GM20431 (cell line): Measurements from ENCODE around the gene KCNH3.

Experiments used
- in situ Hi-C: fragments of 300-500 bp; cut with MseI, MboI; formaldehyde crosslinking; loops from one replicate; pipeline ENCODE4 v1.15.0; 2020; ENCODE audit warnings: low sequenced_read_pairs; ENCODE audit not compliant: unreplicated experiment

Gene KCNH3, protein sequence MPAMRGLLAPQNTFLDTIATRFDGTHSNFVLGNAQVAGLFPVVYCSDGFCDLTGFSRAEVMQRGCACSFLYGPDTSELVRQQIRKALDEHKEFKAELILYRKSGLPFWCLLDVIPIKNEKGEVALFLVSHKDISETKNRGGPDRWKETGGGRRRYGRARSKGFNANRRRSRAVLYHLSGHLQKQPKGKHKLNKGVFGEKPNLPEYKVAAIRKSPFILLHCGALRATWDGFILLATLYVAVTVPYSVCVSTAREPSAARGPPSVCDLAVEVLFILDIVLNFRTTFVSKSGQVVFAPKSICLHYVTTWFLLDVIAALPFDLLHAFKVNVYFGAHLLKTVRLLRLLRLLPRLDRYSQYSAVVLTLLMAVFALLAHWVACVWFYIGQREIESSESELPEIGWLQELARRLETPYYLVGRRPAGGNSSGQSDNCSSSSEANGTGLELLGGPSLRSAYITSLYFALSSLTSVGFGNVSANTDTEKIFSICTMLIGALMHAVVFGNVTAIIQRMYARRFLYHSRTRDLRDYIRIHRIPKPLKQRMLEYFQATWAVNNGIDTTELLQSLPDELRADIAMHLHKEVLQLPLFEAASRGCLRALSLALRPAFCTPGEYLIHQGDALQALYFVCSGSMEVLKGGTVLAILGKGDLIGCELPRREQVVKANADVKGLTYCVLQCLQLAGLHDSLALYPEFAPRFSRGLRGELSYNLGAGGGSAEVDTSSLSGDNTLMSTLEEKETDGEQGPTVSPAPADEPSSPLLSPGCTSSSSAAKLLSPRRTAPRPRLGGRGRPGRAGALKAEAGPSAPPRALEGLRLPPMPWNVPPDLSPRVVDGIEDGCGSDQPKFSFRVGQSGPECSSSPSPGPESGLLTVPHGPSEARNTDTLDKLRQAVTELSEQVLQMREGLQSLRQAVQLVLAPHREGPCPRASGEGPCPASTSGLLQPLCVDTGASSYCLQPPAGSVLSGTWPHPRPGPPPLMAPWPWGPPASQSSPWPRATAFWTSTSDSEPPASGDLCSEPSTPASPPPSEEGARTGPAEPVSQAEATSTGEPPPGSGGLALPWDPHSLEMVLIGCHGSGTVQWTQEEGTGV

GRCh38 chr12:49538510-49539403 is at the start of gene KCNH3:
KCNH3 (plus strand) TSS chr12:49539030; CDS start chr12:49539417, 387 bp downstream.
- in situ Hi-C loops: no loop called here

DNA sequence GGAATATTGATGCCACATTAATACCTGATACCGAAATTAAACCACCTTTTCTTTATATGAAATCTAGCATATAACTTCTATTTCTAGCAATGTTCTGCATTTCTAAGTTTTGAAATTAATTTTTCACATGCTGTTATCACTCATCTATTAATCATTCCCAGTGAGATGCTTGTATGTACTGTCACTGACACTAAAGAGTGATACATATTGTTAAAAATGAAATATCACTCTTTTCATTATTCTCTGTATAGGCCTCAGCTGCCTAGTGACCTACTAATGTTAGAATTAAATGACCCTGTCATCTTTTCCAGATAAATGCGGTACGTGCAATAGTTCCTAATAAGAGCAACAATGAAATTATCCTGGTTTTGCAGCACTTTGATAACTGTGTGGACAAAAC is 49.7 kb upstream of the KCNH3 start:
- in situ Hi-C loops: no loop called here

DNA sequence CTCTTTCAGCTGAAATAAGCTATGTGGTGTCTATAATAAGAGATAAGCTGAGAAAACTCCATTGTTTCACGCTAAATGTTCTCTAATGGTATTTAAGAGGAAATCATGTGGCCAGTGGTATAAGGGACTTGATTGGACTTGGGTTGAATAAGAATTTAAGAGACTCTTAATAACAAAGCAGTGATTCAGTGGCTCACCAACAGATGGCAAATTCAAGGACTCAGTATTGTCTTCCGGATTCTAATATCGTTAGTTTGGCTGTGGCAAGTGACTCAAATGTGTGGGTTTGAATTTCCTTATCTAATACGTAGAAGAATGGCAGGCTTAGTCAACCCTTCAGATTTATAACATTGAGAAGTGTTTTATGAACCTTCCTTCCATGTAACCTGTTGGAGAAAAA is 49.1 kb upstream of the KCNH3 start:
- in situ Hi-C loops: no loop called here

DNA sequence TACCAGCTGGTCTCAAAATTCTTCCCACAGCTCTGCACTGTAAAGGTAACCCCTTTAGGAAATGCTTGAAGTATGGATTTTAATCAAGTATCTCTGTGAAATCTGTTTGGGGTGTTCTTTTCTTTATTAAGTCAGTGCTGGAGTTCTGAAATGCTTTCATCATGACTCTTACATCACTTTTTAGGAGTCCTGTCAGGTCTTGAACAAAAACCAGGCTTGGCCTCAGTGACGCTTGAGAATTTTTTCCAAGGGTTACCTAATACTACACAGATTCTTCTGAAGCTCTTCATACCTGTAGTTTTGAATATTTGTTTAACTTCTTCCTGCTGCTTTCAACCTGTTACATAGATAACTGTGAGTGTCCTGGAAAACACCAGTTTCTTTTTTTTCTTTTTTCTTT is 47.0 kb upstream of the KCNH3 start:
- in situ Hi-C loops: no loop called here

- in situ Hi-C loops: no loop called here
These were observed 44.9 kb upstream of the KCNH3 start for GRCh38 chr12:49493900-49494299.

GRCh38 chr12:49496417-49497360 is 42.1 kb upstream of the KCNH3 start:
- in situ Hi-C loops: no loop called here

- in situ Hi-C loops: no loop called here
These were observed 36.9 kb upstream of the KCNH3 start for GRCh38 chr12:49501895-49502294.

DNA sequence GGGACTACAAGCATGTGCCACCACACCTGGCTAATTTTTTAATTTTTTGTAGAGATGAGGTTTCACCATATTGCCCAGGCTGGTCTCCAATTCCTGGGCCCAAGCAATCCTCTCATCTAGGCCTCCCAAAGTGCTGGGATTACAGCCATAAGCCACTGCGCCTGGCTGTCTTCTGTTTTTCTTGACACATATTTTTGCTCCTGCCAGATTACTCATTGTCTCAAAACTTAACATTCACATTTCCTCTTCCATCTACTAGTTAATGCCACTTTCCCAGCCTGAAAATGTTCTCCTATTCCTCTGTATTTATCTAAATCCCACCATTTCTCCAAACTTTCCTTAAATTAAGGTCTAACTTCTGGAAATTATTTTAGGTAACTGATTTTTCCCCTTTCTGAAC is 36.2 kb upstream of the KCNH3 start:
- in situ Hi-C loops: no loop called here

DNA sequence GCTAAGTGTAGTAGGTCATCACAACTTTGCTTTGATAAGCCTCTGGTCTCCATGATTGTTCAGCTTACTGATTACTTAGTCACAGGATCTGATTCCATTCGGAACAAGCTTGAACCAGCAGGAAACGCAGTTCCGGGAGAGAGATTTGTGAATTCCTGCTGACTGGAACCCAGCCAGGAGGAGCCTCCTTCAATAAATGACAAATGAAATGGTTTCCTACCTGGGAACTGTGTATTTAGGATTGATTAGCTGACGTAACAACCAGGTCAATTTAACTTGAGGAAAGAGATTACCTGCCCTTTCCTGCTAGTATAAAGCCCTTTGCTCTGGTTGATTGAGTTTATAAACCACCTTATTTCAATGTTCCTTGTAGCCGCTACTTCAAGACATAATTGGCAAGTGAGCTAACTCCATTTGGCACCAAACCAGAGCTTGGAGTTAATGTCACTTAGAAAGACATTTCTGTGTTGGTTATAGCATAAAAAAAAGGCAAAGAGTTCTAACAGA is 35.1 kb upstream of the KCNH3 start:
- in situ Hi-C loops: no loop called here

DNA sequence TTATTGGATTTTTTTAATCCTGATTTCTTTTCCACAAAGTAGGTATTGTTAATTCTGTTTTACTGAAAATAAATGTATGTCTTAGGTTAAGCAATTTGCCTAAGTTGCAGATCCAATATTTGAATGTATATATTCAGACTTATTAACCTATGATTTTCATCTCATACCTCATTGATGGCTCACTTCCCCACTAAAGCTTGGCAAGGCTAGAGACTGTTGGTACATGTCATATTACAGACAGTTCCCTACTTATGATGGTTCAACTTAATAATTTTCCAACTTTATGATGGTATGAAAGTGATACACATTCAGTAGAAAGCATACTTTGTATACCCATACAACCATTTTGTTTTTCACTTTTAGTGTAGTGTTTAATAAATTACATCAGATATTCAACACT is 33.2 kb upstream of the KCNH3 start:
- in situ Hi-C loops: no loop called here

GRCh38 chr12:49507139-49507538 is 31.7 kb upstream of the KCNH3 start:
- in situ Hi-C loops: no loop called here

- in situ Hi-C loops: loop anchor here (10.0 kb wide), 1 partner anchor 145 kb away; the partner anchor contains the start of gene SPATS2
These were observed 29.1 kb upstream of the KCNH3 start for GRCh38 chr12:49509681-49510080.

GRCh38 chr12:49511410-49511809 is 27.4 kb upstream of the KCNH3 start:
- in situ Hi-C loops: loop anchor here (10.0 kb wide), 1 partner anchor 147 kb away; the partner anchor contains the start of gene SPATS2

GRCh38 chr12:49512546-49512945 is 26.3 kb upstream of the KCNH3 start:
- in situ Hi-C loops: loop anchor here (10.0 kb wide), 1 partner anchor 148 kb away; the partner anchor contains the start of gene SPATS2

- in situ Hi-C loops: loop anchor here (10.0 kb wide), 1 partner anchor 150 kb away; the partner anchor contains the start of gene SPATS2
These were observed 23.6 kb upstream of the KCNH3 start for GRCh38 chr12:49515266-49515665.

GRCh38 chr12:49518914-49519573 is 19.8 kb upstream of the KCNH3 start:
- in situ Hi-C loops: loop anchor here (10.0 kb wide), 1 partner anchor 154 kb away; the partner anchor contains the start of gene SPATS2

- in situ Hi-C loops: loop anchor here (10.0 kb wide), 1 partner anchor 155 kb away; the partner anchor contains the start of gene SPATS2
These were observed 19.3 kb upstream of the KCNH3 start for GRCh38 chr12:49519574-49519936.

DNA sequence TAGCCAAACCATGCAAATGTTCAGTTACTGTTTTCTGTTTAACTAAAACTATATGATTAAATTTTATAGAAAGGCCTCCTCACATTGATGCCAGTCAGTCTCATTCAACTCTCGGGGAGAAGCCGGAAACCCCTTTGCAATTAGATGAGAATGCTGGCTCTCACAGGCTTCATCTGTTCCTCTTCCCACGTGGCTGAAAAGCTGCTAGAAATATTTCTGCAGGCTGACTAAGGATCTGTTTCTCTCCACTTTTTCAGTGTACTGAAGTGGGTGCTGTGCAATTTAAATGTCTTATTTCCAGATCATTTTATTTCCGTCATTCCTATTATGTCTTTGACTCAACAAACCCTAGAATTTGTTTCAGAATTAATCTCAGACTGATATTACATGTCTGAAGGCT is 17.4 kb upstream of the KCNH3 start:
- in situ Hi-C loops: no loop called here
